Stimulated activated CD4-positive, alpha-beta T cell treated with anti-CD3 and anti-CD28 coated beads, Interleukin-2, amount 100 ng/mL, for 48 hours (primary cell): ENCODE data around the gene KCTD21.

Experiments used
- DNase-seq, 2 donors: peaks; one replicate each; pipeline ENCODE4 v3.0.0-alpha.2; 2020

Gene KCTD21

DNA sequence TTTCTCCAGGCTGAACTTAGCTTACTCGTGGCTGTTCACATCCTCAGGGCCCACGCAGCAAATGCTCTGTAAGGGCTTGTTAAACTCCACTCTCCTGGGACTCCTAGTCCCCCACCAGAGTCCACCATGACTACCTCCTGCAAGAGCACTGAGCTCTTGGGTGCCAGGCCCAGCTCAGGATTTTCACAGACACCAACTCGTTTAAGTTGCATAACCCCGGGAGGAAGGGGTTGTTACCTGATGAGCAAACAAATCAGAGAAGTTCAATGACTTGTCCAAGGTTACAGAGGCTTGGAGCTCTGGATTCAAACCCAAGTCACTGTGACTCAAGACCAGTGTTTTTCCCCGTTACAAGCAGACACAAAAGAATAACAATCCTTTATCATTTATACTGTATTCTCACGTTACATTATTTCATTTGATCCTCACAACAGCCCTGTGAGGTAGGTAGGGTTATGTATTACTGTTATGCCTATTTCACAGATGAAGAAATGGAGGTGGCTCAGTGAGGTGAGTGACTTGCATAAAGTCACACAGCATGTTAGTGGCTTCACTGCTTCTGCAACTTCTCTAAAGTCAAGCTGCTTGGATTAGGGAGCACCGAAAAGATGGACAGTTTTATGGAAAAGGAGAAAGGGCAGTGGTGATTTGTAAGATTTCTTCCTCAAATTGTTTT, 17.4 kb downstream of the KCTD21 start:
- no peak for DNase-seq

DNA sequence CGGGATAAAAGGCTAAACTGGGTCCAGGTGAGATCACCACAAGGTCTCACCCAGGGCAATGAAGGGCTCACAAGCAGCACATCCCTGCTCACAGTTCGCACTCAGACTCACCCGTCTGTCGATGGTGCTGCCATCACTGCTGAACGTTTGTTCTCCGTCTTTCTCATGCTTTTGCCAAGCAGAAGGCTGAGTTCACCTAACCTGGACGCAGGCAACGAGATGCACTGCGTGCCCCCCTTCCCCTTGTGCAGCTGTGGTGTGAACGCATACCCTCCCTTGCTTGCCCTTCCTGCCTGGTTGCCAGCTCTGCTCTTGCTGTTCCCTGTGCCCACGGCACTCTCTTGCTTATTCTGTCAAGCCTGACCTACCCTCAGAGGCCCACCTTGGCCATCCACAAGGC, 18.0 kb downstream of the KCTD21 start:
- no peak for DNase-seq

DNA sequence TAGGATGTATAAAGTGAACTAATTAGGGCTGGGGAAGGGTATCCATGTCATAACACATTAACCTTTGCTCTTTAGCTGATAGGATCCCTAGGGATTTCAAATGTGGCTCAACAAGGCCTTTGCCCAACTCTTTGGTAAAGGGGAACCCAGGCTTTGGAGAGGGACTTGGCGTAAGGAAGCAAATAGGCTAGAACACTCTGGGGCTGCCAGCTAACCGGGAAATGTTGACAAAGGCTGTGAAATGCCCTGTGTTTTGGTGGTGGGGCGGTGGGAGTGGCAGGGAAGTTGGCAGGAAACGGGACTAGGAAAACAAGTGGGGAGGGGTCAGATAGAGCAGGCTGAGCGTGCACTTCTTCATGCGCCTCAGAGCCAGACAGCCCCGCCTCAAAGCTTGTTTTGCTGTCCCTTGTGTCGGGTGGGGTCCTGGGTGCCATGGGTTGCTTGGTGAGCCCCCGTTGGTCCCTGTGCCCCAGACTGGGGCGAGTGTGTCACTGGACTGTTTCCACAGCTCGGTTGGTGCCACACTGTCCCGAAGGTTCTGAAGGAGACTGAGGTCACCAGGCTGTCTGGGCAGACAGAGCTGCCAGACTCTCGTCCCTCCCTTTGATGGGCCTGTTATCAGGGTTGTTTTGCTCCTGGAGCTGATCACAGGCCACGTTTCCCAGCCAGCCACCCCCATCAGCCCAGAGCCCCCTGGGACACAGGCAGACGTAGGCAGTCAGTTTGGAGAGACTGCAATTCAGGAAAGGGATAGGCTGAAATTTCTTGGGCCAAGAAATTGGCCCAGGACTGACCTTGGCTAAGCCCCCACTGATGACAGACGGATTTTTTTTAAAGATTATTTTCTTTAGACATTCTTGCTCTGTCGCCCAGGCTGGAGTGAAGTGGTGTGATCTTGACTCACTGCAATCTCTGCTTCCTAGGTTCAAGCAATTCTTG, 19.6 kb downstream of the KCTD21 start:
- no peak for DNase-seq

DNA sequence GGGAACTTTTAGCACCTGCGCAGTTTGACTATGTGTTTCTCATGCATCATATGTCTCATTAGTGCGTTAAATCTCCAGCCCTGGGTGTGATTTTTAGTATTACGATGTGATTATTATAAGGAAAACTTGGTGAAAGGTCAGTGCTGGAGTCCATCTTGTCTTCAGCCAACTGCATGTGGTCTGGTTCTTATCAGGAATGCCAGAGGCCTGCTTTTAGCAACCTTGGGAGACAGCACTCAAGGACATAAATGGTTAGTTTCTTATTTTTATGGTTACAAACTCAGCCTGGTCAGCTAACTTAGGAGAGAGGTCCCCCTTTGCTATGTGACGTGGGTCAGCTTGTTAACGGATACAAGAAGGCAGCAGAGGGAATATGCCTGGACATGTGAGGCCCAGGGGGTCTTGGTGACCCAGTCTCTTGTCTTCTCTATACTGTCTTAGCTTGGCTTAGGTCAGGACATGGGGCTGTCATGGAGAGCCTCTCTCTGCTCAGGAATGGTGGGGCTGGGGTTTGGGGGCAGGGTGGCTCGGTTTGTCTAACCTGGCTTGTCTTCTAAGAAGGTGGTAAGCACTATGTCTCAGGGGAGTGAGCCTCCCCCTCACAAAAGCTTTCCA, 21.5 kb downstream of the KCTD21 start:
- no peak for DNase-seq

DNA sequence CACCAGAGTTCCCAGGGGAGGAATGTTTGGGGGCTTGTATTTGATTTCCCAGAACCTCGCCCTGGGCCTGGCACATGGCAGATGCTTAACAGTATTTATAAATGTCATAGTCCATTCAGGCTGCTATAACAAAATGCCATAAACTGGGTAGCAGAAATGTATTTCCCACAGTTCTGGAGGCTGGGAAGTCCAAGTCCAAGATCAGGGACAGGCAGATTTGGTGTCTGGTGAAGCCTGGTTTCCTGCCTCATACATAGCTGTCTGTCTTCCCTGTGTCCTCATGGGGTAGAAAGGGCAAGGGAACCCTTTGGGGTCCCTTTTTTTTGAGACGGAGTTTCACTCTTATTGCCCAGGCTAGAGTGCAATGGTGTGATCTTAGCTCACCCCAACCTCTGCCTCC, 24.0 kb downstream of the KCTD21 start:
- DNase-seq = no peak

DNA sequence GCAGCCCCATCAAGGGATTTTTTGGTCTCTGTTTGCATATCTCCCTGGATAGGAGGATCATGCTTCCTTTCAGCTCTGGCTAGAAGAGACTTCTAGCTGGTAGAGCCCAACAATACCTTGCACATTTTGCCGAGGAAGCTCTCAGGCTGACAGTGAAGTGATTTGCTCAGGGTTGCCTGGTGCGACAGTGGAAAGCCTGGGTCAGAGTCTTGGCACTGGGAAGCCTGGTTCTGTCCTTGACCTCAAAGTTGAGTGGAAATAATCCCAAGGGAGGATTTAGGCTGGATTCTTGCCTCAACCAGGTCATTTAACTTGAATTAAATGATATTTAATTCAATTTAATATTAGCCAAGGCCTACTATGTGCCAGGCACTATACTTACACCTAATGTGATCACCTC, 24.6 kb downstream of the KCTD21 start:
- DNase-seq = no peak

DNA sequence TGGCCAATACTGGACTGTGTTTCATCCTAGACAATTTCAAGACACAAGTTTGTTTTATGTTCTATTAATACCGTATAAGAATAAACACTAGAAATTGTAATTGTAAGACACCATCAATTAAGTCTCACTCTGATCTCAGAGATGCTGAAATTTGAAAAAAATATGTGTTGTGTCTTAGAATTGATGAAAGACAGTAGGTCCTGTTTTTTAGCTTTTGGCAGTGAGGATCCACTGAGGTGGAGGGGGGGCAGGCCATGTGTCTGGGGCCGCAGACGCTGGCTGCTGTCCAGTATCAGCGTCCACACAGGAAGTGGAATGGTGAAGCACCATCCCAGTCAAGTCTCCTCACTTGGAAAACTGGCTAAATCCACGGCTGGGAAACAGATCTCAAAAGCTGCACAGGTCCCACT, 26.5 kb downstream of the KCTD21 start:
- DNase-seq = no peak

DNA sequence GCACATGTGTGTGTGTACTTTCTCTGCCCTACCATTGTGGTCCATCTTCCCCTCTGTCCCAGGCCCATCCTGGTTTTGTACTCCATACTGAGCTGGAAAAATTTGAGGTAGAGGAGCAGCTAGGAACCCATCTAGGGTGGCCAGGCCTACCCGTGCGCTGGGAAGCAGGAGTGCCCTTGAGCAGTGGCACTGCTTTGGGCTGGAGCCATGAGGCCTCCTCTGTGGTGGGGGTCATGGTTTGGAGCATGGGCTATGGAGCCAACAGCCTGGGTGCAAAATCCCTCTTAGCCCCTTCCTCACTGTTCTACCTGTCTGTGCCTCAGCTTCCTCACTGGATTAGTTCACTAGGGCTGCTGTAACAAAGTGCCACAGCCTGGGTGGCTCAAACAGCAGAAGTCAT, 27.1 kb downstream of the KCTD21 start:
- no peak for DNase-seq

DNA sequence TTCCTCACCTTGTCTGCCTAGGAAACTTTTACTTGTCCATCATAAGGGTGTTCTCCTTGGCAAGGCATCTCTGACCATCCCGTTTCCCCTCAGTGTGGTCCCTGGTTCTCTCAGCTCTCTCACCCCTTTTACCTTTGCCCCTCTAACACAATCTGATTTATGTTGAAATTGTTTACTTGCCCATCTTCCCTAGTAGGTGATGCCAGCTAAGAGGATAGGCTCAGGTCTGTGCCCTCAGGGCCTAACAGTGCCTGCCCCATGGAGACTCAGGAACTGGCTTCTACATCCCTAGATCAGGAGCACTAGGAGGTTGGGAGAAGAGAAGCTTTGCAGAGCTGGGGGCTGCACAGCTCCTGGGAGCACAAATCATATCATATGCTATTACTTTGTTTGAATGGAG, 27.9 kb downstream of the KCTD21 start:
- no peak for DNase-seq

DNA sequence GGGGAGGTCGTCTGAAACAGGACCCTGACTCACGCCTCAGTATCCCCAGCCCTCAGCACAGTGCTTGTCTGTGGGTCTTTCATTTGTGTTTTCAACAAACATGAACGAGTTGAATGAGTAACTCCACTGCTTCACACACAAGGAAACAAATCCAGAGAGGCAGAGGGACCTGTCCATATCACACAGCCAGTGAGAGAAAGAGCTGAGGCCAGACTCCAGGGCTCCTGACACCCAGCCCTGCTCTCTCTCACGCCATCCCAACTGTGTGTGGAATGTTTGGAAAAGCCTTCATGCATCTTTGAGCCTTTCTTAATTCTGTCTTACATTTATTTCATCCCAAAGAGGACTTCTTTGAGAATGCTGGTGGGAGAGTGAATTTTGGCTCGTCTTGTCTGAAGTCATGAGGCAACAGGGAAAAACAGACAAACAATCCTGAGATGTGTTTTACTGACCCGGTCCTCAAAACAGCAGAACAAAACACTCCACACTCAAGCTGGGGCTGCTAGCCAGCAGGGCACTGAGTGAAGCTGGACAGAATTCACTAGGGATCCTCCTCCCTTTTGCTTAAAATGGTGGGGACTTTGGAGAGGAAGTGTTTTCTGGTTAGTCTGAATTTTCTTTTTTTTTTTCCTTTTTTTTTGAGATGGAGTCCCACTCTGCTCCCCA, 29.3 kb downstream of the KCTD21 start:
- no peak for DNase-seq

DNA sequence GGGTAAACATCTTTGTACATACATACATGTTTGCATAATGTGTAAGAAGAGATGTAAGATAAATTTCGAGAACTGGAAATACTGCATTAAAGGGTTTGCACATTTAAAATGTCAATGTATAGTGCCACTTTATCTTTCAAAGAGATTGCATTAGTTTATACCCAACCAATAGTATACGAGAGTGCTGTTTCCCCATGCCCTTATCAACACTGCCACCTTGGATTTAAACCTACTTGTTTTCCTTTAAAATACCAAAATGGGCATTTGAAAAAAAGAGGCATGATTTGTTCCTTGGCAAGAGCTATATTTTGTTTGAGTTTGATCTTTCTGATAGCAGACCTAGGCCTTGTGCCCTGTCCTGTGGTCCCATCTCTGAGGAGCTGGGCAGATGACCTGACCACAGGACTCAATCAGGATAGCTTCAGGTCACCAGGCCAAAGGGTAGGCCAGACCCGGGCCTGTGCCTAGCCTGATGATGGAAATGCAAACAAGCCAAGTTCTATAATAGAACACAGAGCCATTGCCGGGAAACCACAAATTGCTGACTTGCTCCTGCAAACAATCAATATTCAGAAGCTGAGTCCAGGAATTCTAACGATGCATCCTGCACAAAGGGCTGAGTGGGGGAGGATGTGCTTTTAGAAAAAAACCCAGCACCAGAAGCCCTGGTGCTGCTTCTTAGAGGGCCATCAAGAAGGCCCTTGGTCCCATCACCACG, 32.1 kb downstream of the KCTD21 start:
- DNase-seq = no peak

DNA sequence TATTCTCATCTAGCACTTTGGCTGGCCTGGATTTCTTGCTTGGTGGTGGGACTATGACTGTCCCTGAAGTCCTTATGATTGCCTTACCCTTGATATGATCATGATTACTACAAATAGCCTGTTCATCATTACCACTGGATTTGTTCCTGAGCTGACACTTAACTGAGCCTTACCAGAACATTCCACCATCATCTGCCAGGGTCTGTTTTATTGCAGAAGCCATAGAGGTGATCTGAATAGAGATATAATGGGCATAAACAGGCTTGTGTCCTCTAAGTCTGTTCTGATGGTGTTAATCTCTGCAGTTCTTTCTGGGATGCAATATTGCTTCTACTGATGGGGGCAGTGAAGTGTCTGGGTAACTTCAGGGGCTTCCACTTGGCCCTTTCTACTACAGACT, 36.6 kb downstream of the KCTD21 start:
- DNase-seq = no peak

DNA sequence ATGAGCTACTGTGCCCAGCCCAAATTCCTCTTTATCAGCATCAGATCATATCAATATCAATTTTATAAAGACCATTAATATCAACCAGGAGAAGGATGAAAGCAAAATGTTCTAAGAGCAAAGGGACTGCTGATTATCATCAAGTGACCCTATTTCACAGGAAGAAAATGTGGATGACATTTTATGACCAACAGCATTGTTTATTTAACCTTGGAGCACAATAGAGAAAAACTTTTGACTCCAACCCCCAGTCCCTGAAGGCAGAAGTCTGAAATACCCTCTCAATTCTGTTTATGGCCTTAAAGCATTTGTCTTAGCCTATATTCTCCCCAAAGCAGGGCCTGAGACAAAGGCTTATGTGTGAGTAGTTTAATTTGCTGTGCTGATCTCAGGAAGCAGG, 37.7 kb downstream of the KCTD21 start:
- no peak for DNase-seq

DNA sequence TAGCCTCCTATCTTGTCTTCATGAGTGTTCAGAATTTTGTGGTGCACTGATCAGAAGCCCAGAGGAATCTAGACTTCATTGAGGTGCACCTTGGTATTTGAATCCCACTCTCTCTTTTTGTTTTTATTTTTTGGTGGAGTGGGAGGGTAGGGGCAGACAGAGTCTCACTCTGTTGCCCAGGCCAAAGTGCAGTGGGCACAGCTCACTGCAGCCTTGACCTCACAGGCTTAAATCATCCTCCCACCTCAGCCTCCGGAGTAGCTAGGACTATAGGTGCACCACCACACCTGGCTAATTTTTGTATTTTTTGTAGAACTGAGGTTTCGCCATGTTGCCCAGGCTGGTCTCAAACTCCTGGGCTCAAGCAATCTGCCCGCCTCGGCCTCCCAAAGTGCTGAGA, 38.1 kb downstream of the KCTD21 start:
- DNase-seq = no peak

DNA sequence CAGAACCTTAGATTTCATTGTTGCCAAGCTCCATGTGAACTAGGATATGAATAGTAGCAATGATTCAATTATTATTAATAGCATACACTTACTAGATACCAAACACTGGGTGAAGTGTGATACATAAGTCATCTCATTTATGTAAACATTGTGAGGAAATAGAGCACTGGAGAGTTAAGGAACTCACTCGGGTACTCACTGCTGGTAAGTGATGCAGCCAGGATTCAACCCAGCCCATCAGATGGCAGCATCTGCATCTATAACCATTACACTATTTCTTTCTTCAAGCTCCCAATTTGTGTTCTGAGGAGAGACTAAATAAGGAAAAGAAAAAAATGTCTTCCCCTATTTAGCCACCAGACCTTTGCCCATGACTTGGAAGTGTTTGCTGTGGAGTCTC, 38.8 kb downstream of the KCTD21 start:
- no peak for DNase-seq

DNA sequence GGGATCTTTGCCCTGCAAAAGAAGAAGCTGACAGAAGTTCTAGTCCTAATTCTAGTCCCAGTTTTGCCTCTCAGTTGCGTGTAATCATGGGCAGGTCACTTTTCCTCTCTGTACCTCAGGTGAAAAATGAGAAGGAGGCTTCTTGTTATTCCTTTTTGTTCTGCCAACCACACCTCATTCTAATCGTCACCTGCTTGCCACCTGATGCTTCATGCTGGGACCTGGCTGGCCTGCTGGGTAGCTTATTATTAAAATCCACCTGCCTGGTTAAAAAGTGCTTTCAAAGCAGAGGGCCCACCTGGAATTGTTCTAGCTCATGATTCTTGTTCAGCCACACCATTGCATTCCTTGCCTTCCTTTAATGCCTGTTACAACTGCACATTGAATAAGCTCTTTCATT, 40.6 kb downstream of the KCTD21 start:
- no peak for DNase-seq

DNA sequence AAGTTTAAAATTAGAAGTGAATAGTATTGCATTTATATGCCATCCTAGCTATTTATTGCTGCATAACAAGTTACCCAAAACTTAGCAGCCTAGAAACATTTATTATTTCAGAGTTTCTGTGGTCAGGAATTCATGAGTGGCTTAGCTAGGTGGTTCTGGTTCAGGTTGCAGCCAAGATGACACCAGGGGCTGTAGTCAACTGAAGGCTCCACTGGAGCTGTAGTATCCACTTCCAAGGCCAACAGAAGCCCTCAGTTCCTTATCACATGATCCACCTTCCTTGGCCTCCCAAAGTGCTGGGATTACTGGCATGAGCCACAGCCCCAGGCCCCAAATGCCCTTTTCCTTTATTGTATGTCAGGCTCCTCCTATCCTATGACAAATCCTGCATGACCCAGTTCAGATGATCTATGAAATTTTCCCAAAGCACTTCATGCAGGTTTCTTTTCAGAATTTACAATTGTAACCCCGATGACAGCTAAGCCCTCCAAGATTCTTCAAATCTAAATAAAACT, 42.9 kb downstream of the KCTD21 start:
- DNase-seq = no peak

DNA sequence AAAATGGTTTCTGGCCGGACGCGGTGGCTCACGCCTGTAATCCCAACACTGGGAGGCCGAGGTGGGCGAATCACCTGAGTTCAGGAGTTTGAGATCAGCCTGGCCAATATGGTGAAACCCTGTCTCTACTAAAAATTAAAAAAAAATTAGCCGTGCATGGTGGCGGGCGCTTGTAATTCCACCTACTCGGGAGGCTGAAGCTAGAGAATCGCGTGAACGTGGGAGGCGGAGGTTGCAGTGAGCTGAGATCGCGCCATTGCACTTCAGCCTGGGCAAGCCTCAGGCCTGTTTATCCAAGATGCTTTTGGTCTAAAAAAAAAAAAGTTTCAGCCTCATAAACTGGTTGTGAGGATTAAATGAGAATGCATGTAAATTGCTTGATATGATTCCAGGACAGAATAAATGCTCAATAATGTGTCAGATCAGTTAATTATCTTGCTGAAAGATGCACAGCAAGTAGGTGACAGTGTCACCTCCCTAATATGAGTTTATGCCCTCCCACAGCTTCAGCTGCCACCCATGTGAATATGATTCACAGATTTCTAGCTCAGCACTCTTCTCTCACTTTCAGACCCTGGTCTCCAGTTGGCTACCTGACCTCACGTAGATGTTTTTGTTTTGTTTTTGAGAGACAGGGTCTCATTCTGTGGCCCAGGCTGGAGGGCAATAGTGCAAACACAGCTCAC, 47.9 kb downstream of the KCTD21 start:
- no peak for DNase-seq

DNA sequence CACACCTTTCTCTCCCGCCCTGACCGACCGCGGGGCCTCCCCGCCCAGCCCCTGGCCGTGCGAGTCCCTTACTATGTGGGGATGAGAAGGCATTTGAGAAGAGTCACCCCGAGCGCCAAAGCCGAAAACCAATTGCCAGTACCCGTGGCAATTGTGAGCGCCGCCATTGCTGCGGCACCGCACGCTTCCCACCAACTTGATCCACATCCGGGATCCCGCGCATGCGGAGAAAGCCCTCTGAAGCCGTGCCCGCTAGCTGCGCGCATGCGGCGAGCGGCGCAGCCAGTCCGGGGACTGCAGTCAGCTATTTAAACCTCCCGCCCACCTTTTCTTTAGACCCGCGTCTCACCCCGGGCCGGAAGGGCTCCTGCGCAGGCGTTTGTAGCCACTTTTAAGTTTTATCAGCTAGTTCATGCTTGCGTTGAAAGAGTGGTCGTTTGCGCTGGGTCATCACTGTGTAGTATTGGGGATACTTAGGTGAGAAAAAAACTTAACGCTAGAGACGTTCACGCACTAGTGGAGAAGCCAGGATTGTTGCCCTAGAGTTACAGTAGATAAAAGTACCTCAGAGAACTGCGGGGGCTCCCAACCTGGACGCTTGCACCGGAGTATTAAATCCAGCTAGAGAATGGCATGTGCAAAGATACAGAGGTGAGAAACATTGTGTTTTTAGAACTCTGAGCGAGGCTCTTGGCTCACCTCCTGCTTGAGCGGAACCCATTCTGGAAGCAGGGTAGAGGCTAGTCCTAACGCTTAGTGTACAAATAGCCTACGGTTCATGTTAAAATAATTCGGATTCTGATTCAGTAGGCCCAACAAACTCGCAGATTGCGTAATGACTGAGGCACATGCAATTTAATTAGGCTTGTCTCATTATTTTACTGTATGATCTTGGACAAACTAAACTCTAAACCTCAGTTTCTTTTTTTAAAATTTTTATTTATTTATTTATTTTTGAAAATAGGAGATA, 48.7 kb downstream of the KCTD21 start, which contains the start of gene ALG8:
Gene ALG8, minus strand, starts transcription at position 205 of the 970 bp plus-strand sequence. Its CDS starts 38 bp downstream, at position 167.
- DNase-seq = peak; percentile 95 to 96

DNA sequence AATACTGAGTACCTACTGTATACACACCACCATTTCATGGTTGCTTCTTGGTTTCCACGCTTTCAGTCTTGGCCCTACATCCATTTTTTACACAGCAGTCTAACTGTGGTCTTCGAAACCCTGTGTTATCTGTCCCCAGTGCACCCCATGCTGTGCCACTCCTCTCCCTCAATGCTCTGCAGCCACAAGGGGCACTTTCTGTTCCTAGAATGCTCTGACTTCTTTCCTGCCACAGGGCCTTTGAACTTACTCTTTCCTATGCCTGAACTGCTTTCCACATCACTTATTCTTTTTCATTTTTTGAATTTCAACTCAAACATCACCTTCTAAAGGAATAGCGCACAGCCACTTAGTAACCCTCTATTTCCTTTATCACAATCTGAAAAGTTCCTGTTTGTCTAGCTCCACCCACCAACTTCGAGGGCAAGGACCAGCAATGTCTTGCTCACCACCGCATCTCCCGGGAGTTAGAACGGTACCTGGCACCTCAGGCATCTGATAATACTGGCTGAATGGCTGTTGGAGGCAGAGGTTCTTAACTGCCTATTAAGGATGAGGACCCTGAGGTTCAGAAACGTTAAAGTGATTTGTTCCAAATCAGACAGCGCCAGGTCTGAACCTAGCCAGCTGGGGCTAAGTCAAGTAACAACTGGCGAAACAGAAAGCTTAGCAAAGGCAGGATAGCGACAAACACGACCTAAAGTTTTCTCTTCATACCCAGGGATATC, 49.6 kb downstream of the KCTD21 start:
- peak; percentile 23 to 31 for DNase-seq
